Kasumi-1 (cell line): ENCODE data around the gene PGS1.

ENCODE experiments used
- DNase-seq, 2 experiments: peaks; one replicate each; lab custom pipeline; 2025; lab: John Stamatoyannopoulos, UW

The PGS1 gene

DNA sequence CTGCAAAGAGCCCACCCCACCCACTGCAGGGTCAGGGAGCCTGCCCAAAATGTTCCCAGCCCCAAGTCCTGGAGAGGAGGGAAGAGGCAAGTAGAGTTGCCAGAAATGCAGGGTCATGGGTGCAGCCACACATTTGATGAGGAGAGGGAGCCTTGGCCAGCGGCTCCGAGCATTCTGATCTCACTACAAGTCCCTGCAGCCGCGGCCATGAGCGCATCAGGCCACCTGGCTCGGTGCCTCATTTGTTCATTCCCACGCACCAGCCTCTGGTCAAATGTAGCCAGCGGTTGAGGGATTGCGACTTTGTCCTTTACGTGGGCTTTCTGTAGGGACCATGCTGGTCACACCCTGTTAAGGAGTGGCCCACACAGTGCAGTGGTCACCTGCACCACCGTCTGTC lies 48.7 kb downstream of the PGS1 start:
- no peak for DNase-seq

- DNase-seq = no peak
These were observed 49.7 kb downstream of the PGS1 start for GRCh38 chr17:78428025-78428575.

DNA sequence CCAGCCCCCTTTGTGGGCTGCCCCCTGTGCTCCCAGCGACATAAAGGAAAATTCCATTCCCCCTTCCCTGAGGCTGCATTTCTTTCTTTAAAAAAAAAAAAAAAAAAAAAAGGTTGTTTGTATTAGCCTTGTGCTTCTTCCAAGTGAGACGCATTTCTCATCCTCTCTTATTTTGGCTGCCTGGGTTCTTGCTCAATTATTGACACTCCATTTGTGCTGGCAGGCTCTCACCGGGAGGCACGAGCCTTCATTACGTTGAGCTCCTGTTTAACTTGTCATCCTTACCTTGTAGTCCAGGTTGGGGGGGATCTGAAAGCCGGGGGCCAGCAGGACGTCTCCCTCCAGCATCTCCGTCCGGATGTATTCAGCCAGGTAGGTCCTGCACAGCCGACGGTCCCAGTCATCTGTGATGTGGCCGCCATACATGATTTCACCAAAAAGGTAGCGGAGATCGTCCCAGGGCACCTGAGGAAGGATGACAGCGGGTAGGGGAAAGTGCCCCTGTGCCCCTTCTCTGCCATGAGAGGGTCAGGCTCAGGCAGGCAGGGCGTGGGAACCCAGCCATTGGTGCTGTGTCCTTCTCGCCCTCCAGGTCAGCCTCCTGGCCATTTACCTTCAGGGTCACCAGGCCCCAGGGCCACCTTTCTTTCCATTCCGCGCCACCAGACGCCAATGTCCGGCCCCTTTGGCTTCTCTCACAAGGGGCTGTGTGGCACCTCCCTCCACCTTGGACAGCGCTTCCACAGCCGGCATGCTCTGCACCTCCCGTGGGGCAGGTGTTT lies 50.6 kb downstream of the PGS1 start:
- no peak for DNase-seq

DNA sequence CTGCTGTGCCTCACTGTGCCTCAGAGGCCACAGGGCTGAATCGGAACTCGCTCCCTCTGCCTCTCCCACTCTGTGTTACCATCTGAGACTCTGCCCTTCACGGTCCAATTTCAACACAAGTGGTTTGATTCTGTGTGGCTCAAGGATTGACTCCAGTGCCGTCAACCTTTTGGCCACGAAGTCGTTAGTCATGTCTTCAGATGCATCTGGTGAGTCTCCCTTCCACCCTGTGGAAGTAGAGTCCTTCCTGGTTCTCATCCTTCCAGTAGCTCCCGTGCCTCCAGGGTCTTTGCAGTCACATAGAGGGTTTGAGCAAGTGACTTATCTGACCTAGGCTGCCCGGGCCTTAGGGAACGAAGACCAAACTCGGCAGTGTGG lies 51.2 kb downstream of the PGS1 start:
- no peak for DNase-seq

GRCh38 chr17:78430892-78431691 lies 52.6 kb downstream of the PGS1 start:
- DNase-seq = no peak

DNA sequence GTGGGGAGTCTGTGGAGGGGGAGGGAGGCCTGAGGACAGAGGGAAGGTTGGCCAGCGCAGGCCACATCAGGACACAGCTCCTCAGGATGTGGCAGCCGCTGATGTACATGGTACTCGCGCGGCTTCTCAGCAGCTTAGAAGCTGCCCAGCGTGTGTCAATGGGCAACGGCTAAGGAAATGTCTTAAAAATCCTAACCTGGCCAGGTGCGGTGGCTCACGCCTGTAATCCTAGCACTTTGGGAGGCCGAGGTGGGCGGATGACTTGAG lies 53.2 kb downstream of the PGS1 start:
- DNase-seq = no peak

DNA sequence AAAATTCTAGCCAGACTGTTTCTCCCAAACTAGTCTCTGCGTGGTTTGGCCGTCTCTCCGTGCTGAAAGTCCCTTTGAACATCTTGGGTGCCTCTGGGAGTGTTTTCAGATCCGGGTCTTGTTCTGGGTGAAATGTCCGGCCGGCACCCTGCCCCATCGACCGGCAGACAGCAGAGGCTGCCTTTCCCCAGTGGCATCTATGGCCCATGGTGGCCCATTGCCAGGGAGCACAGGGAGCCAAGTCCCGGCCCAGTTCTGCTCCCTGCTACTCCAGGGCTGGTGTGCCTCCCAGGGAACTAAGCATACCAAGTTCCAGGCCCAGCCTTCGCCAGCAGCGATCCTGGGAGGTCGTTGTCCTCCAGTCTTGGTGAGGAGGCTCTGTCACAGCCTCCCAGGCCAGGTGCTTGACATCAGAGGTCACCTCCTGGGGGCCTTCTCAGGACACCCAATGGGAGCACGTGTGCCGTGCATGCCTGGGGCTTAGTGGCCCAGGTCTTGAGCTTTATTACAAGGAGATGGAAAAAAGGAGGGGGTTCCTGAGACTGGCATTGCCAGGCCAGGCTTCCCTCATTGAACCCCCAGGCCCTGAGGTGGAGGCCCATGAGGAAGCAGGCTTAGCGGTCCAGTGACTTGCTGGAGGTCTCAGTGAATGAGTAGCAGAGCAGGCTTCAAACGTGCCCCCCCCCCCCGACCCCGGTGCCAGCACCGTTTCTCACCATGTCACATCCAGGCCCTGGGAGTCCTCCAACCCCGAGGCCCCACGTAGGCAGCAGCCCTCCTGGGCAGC lies 54.0 kb downstream of the PGS1 start:
- DNase-seq = no peak

DNA sequence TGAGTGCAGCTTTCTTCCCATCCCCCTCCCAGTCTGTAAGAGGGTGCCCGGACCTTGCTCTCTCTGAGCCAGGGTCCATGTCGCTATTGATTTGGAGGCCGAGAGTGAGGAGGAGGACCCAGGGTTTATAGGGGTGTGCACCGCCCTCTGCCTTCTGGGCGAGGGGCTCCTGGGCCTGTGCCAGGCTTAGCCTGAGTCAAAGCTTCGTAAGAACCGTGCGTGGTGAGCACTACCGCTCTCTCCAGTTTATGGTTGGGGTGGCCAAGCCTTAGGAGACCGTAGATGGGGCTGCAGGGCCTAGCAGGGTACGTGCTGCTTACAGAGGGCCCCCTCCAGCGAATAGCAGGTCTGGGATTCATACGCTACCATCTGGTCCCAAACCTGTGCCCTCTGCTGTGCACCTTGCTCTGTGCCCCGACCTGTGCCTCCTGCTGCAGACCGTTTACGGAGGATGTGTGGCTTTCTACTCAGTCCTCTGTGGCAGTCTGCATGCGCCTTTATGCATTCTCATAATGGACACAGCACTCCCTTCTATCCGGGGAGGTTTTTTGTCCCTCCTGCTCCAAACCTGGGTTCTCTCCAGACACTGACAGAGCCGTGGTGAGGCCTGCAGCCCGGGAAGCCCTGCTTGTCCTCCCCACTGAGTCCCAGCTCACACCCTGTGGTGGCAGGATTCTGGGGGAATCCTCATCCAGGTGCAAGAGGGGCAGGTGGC lies 54.7 kb downstream of the PGS1 start:
- DNase-seq = no peak

DNA sequence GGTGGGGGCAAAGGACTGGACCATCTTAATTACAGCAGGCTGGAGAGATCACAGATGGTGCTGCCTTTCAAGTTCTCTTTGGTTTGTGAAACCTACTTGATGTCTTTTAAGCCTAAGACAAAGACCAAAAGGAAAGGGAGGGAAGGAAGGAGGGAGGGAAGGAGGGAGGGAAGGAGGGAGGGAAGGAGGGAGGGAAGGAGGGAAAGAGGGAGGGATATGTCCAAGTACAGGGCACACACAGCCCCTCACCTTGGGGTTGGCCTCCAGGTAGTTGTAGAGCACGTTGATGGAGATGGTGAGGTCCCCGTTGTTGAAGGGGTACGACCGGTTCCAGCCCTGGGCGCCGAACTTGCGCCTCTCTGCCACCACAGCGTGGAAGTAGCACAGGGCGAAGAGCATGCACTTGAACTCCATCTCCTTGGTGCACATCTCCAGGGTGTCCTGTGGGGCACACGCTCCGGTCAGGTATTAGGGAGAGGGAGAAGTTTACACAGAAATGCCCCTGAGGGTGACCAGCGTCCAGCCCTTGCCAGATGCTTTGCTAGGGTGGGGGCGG lies 55.4 kb downstream of the PGS1 start:
- no peak for DNase-seq

- DNase-seq = no peak
These were observed 56.2 kb downstream of the PGS1 start for GRCh38 chr17:78434455-78435329.

DNA sequence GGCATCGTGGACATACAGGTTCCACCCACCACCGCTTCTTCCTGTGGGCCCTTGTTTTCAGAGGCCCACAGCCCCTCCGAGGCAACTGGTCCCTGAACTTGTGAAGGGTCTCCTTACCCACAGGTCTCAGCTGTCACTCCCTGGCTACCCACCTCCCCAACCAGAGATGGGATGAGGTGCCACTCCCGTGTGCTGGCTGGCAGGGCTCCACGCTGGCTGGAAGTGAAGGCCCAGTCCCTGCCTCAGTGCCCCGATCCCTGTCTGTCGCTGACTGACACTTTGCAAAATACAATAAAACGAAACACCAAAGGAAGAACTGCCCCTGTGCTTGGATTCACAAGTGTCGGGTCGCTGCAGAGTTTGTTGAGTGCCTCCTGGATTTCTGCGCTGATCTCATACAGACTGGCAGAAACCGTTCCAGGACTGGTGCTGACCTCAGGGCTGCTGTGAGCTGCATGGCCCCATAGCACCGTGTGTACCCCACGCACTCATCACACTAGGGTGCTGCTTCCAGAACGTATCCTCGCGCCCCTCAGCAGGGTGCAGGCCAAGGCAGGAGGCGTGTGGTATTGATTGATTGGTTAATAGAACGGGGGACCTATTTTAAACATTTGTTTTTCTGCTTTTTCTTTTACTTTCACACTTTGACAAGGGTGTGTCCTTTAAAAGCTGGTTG lies 57.0 kb downstream of the PGS1 start:
- DNase-seq = no peak

GRCh38 chr17:78437508-78438169 lies 59.2 kb downstream of the PGS1 start:
- no peak for DNase-seq

DNA sequence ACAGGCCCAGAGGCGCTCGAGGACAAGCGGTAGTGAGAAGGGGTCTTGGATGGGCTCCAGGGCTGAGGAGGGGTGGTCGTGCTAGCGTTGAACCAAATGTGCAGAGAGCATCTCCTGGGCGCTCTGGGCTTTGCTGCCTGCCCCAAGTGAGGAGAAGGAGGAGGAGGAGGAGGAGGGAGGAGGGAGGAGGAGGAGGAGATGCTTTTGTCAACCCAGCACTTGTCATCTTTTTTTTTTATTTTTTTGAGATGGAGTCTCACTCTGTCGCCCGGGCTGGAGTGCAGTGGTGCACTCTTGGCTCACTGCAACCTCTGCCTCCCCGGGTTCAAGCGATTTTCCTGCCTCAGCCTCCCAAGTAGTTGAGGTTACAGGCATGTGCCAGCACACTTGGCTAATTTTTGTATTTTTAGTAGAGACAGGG lies 59.8 kb downstream of the PGS1 start:
- no peak for DNase-seq

GRCh38 chr17:78438694-78439325 lies 60.4 kb downstream of the PGS1 start:
- DNase-seq = no peak

DNA sequence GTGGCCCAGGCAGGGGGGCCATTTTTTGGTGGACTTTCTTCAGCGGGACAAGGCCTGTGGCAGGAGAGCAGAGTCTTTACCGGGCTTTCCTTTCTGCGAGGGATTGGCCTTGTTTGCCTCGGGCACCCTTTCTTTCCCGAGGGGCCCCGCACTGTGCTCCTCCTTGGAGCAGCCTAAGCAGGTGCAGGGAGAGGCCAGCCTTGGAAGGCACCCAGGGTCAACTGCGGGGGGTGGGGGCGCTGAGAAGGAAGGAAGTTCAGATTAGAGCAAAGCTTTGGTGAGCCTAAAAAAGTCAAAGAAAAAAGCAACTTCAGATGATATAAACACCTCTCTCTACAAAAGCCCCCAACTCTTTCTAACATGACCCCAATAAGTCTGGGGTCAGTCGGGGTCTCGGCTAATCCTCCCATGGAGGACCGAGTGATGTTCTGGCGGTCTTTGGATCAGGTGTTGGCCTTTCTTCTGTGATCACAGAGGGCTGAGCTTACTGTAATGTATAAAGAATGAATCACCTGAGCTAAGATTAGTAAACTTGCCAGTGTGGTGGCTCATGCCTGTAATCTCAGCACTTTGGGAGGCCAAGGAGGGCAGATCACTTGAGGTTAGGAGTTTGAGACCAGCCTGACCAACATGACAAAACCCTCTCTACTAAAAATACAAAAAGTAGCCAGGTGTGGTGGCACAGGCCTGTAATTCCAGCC lies 63.0 kb downstream of the PGS1 start:
- no peak for DNase-seq

GRCh38 chr17:78442648-78443218 lies 64.3 kb downstream of the PGS1 start:
- DNase-seq = peak; percentile 72 to 75

DNA sequence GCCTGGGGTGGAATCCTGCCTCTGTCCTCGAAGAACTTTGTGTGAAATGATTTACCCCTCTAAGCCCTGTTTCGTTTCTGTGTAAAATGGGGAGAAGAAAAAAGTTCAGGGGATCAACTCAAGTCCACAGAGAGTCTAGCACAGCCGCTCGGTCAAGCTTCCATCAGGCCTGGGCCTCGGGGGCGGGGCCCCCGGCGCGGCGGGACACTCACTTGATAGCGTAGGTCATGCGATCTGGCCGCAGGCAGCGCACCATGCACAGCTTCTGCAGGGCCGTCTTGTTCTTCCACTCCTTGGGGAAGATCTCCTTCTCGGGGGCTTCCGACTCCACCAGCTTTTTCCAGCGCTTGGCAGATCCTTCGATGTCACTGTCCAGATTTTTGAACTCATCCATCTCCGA lies 65.9 kb downstream of the PGS1 start:
- no peak for DNase-seq

- no peak for DNase-seq
These were observed 68.4 kb downstream of the PGS1 start for GRCh38 chr17:78446833-78447232.
